Measurements from ENCODE around the gene PACS2. TPM values are rescaled to one million over a fixed set of nuclear protein-coding genes. Genes with fewer than 3 reads are reported as not detected.

PACS2 gene
- total RNA-seq, 1 experiment from 2014 or later: 72.5 TPM

DNA sequence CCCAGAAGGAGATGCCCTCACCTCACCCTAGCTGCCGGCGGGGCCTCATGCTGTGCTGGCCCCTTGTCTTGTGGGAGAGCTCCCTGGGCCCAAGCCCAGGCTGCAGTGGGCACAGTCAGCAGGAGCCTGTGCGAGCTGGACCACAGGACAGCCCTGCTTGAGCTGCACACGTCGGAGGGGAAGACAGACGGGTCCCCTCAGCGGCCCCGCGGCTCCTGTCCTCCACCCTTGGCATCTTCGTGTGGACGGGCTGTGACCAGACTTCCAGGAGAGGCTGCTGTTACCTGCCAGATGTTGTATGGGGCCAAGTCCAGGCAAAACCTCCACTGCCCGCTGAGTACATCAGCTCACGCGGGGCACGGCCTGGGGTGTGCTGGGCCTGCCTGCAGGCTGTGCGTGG, 74.4 kb downstream of the PACS2 start:
- Histone ChIP-seq H3K18ac (ENCODE audit: insufficient read length, low read depth, low read length) (no peak overlapping the region), H3K79me1 (ENCODE audit: insufficient read depth, low read depth, low read length, poor library complexity, severe bottlenecking) (no peaks in the 10 kb centered on the region), H3K27me3 (ENCODE audit: insufficient read depth, low read length) (no peaks in the 10 kb centered on the region), H3K4me2 (ENCODE audit: insufficient read depth, insufficient read length, low read length) (no peak overlapping the region), H3K23ac (ENCODE audit: insufficient read length, low read depth, low read length) (no peak overlapping the region), H2BK12ac (ENCODE audit: insufficient read length, low read depth, low read length) (no peak overlapping the region), H2BK15ac (ENCODE audit: low read depth, low read length) (no peak overlapping the region), H3K27ac (ENCODE audit: insufficient read length, low read depth, low read length) (no peak overlapping the region), H2AK5ac (ENCODE audit: insufficient read length, low read length) (no peak overlapping the region), H3T11ph (ENCODE audit: low read length) (no peak overlapping the region), H4K5ac (ENCODE audit: insufficient read length, low read depth, low read length) (no peak overlapping the region), H2BK120ac (ENCODE audit: low read depth, low read length, poor library complexity, severe bottlenecking) (no peak overlapping the region), H3K56ac (ENCODE audit: insufficient read length, low read depth, low read length) (no peak overlapping the region), H2AFZ (ENCODE audit: low read length) (no peak overlapping the region), H4K91ac (ENCODE audit: insufficient read length, low read depth, low read length) (no peak overlapping the region), H2BK5ac (ENCODE audit: insufficient read length, low read length) (no peak overlapping the region), H3K23me2 (ENCODE audit: insufficient read length, low read depth, low read length, poor library complexity, severe bottlenecking) (no peaks in the 10 kb centered on the region), H4K20me1 (ENCODE audit: control insufficient read depth, insufficient read depth, insufficient read length) (no peaks in the 10 kb centered on the region), H3K4me1 (ENCODE audit: insufficient read depth, low read length) (no peaks in the 10 kb centered on the region), H3K9me3 (ENCODE audit: control insufficient read depth, low read depth, low read length) (no peaks in the 10 kb centered on the region), H4K8ac (replicated peaks; ENCODE audit: insufficient read length, low read depth, low read length) (no peak overlapping the region), H3K9ac (ENCODE audit: extremely low read depth, insufficient read length, low read length) (no peak overlapping the region), H2BK20ac (ENCODE audit: low read depth, low read length, poor library complexity, severe bottlenecking) (no peak overlapping the region), H3K14ac (ENCODE audit: insufficient read depth, low read length) (no peak overlapping the region), H3K4ac (ENCODE audit: low read depth, low read length) (no peak overlapping the region), H3K79me2 (ENCODE audit: insufficient read depth, low read length) (no peaks in the 10 kb centered on the region)
- H3K27me3 Mint-ChIP-seq (ENCODE audit: low read depth): peaks cover 1% of the 10 kb centered on the region; the same call in 1 of the 2 replicates
- no peaks in the 10 kb centered on the region for H3K9me3 Mint-ChIP-seq
- no peaks in the 10 kb centered on the region for H3K4me1 Mint-ChIP-seq
- TF ChIP-seq, protein P1, sequence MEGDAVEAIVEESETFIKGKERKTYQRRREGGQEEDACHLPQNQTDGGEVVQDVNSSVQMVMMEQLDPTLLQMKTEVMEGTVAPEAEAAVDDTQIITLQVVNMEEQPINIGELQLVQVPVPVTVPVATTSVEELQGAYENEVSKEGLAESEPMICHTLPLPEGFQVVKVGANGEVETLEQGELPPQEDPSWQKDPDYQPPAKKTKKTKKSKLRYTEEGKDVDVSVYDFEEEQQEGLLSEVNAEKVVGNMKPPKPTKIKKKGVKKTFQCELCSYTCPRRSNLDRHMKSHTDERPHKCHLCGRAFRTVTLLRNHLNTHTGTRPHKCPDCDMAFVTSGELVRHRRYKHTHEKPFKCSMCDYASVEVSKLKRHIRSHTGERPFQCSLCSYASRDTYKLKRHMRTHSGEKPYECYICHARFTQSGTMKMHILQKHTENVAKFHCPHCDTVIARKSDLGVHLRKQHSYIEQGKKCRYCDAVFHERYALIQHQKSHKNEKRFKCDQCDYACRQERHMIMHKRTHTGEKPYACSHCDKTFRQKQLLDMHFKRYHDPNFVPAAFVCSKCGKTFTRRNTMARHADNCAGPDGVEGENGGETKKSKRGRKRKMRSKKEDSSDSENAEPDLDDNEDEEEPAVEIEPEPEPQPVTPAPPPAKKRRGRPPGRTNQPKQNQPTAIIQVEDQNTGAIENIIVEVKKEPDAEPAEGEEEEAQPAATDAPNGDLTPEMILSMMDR (conservative IDR thresholded peaks at IDR 0.05): no peak
- WGBS (ENCODE audit: extremely low coverage, insufficient read length, low lambda C conversion rate): no CpG with 5 or more reads among the region's 16 CpGs
- no peak overlapping the region for H3K4me3 Mint-ChIP-seq
- H3K27ac Mint-ChIP-seq: no peak overlapping the region
- no peak for DNase-seq
- peaks cover 2 to 3% (median 3%) of the 10 kb centered on the region in 3 experiments; a peak in 3 of 7 replicates for H3K36me3 Mint-ChIP-seq (ENCODE audit: insufficient read depth in 1 of 3, low read depth in 3 of 3)
